Measurements from ENCODE around the gene YOD1. TPM values are rescaled to one million over a fixed set of nuclear protein-coding genes. Genes with fewer than 3 reads are reported as not detected.

Gene YOD1
- polyA plus RNA-seq, 1 donor: 16.3 TPM

- DNase-seq: no peak
These were observed 23.7 kb downstream of the YOD1 start for GRCh38 chr1:207027206-207027777.

- DNase-seq: no peak
These were observed 24.9 kb downstream of the YOD1 start for GRCh38 chr1:207026104-207026534.

GRCh38 chr1:207025146-207025880 is 25.7 kb downstream of the YOD1 start:
- no peak for DNase-seq

GRCh38 chr1:207024202-207025145 is 26.5 kb downstream of the YOD1 start:
- no peak for DNase-seq

- DNase-seq: no peak
These were observed 27.9 kb downstream of the YOD1 start for GRCh38 chr1:207022996-207023679.

- DNase-seq: no peak
These were observed 29.0 kb downstream of the YOD1 start for GRCh38 chr1:207021876-207022596.

GRCh38 chr1:207021139-207021861 is 29.7 kb downstream of the YOD1 start:
- DNase-seq: no peak

GRCh38 chr1:207020709-207021107 is 30.3 kb downstream of the YOD1 start:
- DNase-seq: no peak

- DNase-seq: no peak
These were observed 30.8 kb downstream of the YOD1 start for GRCh38 chr1:207020065-207020708.

GRCh38 chr1:207019661-207020060 is 31.3 kb downstream of the YOD1 start:
- DNase-seq: no peak

GRCh38 chr1:207019161-207019560 is 31.8 kb downstream of the YOD1 start:
- DNase-seq: no peak

- DNase-seq: no peak
These were observed 32.3 kb downstream of the YOD1 start for GRCh38 chr1:207018707-207019106.

GRCh38 chr1:207017615-207018559 is 33.1 kb downstream of the YOD1 start:
- no peak for DNase-seq

- no peak for DNase-seq
These were observed 35.2 kb downstream of the YOD1 start for GRCh38 chr1:207015791-207016190.

GRCh38 chr1:207014728-207015127 is 36.3 kb downstream of the YOD1 start:
- DNase-seq: no peak

GRCh38 chr1:207013321-207014085 is 37.5 kb downstream of the YOD1 start:
- DNase-seq: no peak

- DNase-seq: no peak
These were observed 40.3 kb downstream of the YOD1 start for GRCh38 chr1:207010726-207011125.

- DNase-seq: no peak
These were observed 41.1 kb downstream of the YOD1 start for GRCh38 chr1:207009945-207010344.
